Epithelial cell of proximal tubule (primary cell): ENCODE measurements around the gene ZP1. TPM values are rescaled to one million over a fixed set of nuclear protein-coding genes. Genes with fewer than 3 reads are reported as not detected.

ENCODE experiments used
- DNase-seq: peaks from one replicate; pipeline ENCODE4 v3.0.0-alpha.2; 2011; ENCODE audit warnings: low read depth
- H3K4me3 ChIP-seq: 2 replicates; pipeline ENCODE4 v1.5.1; 2011; ENCODE audit warnings: low read depth, mild to moderate bottlenecking, low read length
- total RNA-seq: library from RNA; depleted of rRNA; stranded (reverse); fragments of >200 nt; gene quantifications from 2 replicates; pipeline ENCODE4 v1.2.3, GENCODE V29; 2015
- TF ChIP-seq, protein P1 (sequence below): conservative IDR thresholded peaks from 2 replicates; pipeline ENCODE4 v1.5.1; 2012; ENCODE audit warnings: low read depth, mild to moderate bottlenecking, low read length

The ZP1 gene
- total RNA-seq, 1 donor from 2014 or later, result not detected

GRCh38 chr11:60851327-60852104 is 15.8 kb upstream of the ZP1 start:
- no peak overlapping the region for H3K4me3 ChIP-seq
- TF ChIP-seq, protein P1, sequence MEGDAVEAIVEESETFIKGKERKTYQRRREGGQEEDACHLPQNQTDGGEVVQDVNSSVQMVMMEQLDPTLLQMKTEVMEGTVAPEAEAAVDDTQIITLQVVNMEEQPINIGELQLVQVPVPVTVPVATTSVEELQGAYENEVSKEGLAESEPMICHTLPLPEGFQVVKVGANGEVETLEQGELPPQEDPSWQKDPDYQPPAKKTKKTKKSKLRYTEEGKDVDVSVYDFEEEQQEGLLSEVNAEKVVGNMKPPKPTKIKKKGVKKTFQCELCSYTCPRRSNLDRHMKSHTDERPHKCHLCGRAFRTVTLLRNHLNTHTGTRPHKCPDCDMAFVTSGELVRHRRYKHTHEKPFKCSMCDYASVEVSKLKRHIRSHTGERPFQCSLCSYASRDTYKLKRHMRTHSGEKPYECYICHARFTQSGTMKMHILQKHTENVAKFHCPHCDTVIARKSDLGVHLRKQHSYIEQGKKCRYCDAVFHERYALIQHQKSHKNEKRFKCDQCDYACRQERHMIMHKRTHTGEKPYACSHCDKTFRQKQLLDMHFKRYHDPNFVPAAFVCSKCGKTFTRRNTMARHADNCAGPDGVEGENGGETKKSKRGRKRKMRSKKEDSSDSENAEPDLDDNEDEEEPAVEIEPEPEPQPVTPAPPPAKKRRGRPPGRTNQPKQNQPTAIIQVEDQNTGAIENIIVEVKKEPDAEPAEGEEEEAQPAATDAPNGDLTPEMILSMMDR, result no peak
- DNase-seq, result no peak

- H3K4me3 ChIP-seq, result peak overlapping the region; percentile 47
- no peak for DNase-seq
- TF ChIP-seq, protein P1, result no peak
These were observed 15.0 kb upstream of the ZP1 start for GRCh38 chr11:60852117-60852981.

- H3K4me3 ChIP-seq, result no peak overlapping the region
- TF ChIP-seq, protein P1, result no peak
- DNase-seq, result no peak
These were observed 14.1 kb upstream of the ZP1 start for GRCh38 chr11:60852982-60853950.

GRCh38 chr11:60854140-60854846 is 13.0 kb upstream of the ZP1 start:
- H3K4me3 ChIP-seq, result no peak overlapping the region
- no peak for DNase-seq
- TF ChIP-seq, protein P1, result no peak

- TF ChIP-seq, protein P1, result no peak
- no peak overlapping the region for H3K4me3 ChIP-seq
- no peak for DNase-seq
These were observed 12.3 kb upstream of the ZP1 start for GRCh38 chr11:60854847-60855725.
